ENCODE results near the gene PRR16.

PRR16 gene

DNA sequence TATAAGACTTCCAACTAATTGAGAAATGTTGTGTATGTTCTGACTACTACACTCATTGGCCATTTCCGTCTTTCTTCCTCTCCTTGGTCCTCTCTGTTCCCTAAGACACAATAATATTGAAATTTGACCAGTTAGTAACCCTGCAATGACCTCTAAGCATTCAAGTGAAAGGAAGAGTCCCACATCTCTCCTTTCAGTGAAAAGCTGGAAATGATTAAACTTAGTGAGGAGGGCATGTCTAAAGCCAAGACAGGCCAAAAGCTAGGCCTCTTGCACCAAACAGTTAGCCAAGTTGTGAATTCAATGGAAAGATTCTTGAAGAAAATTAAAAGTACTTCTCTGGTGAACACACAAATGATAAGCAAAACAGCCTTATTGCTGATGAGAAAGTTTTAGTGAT, 122.5 kb downstream of the PRR16 start:
- no peak for DNase-seq

- DNase-seq: no peak
Measured at GRCh38 chr5:120591911-120592310, 127.8 kb downstream of the PRR16 start.

GRCh38 chr5:120599576-120599975, 135.5 kb downstream of the PRR16 start:
- DNase-seq: no peak

- DNase-seq: no peak
Measured at GRCh38 chr5:120600639-120601038, 136.5 kb downstream of the PRR16 start.

DNA sequence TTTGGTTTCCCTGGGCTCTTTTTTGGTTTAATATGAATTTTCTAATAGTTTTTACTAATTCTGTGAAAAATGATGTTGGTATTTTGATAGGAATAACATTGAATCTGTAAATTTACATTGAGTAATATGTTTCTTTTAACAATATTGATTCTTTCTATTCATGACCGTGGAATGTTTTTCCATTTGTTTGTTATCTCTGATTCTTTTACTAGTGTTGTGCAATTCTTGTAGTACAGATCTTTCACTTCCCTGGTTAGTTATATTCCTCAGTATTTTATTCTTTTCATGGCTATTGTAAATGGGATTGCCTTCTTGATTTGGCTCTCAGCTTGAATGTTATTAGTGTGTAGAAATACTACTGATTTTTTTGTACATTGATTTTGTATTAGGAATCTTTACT, 137.9 kb downstream of the PRR16 start:
- no peak for DNase-seq

- no peak for DNase-seq
Measured at GRCh38 chr5:120604884-120605283, 140.8 kb downstream of the PRR16 start.

DNA sequence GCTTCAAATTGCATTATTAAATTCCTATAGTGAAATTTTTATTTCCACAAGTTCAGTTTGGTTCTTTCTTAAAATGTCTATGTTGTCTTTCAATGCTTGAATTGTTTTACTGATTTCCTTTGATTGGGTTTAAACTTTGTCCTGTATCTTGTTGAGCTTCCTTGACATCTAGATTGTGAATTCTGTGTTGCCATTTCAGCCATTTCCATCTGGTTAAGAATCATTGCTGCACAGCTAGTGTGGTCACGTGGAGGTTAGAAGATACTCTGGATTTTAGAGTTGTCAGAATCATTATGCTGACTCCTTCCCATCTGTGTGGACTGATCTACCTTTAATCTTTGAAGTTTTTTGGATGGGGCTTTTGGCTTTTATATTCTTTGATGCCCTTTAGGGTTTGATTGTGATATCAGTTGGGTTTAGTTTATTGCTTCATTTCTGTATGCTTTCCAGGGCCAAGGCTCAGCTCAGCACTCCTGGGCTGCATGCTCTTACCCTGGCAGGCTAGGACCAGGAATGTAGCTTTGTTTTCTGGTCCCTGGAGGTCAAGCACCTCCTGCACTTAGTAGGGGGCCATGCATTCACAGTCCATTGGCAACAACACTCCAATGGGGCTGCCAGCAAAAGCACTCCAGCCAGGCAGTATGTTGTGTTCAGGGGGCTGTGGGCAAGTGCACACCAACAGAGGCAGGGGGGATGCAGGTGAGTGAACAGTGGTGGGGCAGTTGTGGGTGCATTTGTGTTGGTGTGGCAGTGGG, 141.4 kb downstream of the PRR16 start:
- no peak for DNase-seq

GRCh38 chr5:120609570-120609969, 145.5 kb downstream of the PRR16 start:
- DNase-seq: no peak

DNA sequence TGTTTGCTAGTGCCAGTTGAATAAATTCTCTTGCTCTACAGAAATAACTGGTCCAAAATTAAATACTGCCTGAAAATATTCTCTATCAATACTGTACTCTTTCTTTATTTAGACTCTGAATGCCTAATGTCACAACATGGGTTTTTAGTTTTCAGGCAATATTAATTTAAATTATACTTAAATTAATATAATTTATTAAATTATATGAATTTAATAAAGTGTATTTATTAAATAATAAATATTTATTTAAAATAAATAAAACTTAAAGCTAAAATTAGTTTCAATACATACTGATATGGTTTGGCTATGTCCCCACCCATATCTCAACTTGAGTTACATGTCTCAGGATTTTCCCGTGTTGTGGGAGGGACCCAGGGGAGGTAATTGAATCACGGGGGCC, 146.0 kb downstream of the PRR16 start:
- no peak for DNase-seq

- no peak for DNase-seq
Measured at GRCh38 chr5:120613729-120614128, 149.6 kb downstream of the PRR16 start.

DNA sequence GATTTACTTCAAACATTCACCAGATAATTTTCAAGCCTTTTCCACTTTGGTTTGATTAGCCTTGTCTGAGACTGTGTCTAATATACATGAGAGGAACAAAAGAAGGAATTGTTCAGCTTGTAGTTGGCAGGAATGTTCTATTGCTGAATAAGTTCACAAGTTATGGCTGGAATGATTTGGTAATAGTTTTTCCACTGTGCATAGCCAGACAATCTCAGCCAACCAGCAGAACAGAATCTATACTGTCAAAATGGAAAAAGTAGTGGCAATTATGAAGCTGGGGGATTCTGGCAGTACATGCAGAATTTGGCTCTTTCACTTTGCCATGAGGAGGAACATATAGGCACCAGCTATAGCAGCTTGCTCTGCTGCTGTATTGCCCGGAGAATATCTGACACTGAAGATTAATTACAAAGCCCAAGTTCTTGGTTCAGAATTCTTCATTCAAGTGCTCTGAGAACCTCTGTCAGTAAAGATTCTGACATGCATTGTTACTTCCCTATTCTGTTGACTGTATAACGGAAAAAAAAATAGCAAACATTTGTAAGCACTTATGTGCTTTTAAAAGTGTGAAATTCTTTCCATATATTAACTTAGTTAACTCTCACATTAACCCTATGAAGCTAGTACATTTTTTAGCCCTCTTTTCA, 150.6 kb downstream of the PRR16 start:
- DNase-seq: no peak

GRCh38 chr5:120615967-120616645, 152.0 kb downstream of the PRR16 start:
- DNase-seq: no peak

GRCh38 chr5:120621339-120621738, 157.2 kb downstream of the PRR16 start:
- no peak for DNase-seq

GRCh38 chr5:120624021-120624563, 160.0 kb downstream of the PRR16 start:
- no peak for DNase-seq

DNA sequence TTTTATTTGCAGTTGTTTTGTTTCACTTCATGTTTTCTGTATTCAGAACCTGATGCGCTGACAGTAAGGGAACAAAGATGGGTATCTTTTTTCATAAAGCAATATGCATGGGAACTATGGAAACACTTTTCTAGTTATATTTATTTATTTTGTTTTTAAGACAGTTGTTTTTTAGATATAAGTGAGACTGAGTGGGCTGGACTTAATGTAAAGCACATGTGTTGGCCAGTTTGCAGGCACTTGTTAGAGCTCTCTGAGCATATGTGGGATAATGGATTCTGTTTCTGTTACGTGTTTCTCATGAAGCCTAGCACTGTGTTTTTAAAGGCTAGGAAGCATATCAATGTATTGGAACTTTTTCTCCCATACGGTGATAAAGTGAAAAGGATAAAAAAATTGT, 164.1 kb downstream of the PRR16 start:
- DNase-seq: no peak

DNA sequence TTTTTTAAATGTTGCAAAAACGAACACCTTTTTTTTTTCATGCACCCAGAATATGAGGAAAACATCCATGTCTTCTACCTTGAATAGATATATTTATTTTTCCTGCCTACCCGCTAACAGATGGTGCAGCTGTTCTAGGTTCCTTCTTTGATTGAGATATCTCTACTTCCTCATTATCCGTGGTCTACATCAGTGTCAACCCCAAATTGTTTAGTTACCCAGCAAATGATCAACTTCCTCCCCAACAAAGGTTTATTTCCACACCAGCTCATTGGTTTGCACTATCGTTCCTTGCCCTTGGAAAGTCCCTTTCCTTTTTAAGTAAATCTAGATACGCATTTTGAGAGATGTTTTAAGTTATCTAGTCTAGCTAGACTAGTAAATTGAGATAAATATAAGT, 166.4 kb downstream of the PRR16 start:
- DNase-seq: no peak

- DNase-seq: no peak
Measured at GRCh38 chr5:120631611-120632010, 167.5 kb downstream of the PRR16 start.

DNA sequence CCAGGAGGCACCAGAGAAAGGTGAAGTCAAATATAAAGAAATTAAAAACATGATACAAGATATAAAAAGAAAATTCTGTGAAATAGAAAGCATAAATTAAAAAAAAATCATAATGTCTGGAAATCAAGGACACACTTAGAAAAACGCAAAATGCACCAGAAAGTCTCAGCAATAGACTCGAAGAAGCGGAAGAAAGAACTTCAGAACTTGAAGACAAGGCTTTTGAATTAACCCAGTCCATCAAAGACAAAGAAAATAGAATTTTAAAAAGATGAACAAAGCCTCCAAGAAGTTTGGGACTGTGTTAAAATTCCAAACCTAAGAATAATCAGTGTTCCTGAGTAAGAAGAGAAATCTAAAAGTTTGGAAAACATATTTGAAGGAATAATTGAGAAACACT, 168.3 kb downstream of the PRR16 start:
- no peak for DNase-seq

GRCh38 chr5:120638449-120638848, 174.3 kb downstream of the PRR16 start:
- DNase-seq: no peak

- no peak for DNase-seq
Measured at GRCh38 chr5:120640778-120641177, 176.7 kb downstream of the PRR16 start.

DNA sequence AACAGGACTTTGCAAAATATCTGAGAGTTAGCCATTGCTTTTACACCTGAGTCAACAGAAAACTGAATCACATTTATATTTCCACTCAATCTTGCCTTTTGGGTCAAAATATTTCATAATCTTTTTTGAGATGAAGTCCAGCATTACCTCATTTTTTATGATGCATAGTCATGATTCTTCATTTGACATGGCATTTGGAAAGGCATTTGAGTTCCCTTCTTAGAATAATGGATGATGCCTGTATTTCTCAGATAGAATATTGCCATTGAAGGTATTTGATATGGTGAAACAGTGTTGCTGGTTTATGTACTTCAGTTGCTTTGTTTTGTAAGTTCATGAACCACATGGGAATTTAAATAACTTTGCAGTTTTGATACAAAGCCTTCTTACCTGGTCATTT, 180.4 kb downstream of the PRR16 start:
- DNase-seq: no peak

DNA sequence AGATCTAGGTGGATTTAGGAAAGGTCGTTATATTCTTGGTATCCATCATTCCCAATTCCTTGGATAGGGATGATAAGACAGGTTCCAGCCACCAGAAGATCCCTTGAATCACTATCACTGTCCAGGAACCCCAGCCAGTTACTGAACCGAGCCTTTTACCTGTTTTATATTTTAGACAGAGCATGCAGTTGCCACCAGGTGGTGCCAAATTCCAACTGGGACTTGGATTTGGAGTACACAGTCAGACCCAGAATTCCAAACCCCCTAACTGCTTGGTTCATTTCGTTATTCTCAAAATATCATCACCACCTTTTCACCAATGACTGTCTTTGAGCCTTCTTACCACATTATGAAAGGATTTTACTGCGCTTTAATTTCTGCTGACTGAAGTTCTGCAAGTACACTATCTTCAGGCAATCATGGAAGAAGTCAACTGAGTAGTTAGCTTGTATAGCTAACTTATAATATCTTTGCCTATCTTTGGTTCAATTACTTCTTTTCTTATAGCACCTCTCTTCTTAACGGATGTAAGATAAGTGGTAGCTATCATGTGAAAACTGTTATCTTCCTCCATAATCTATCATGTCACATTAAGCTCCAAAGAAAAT, 191.8 kb downstream of the PRR16 start:
- DNase-seq: no peak

- no peak for DNase-seq
Measured at GRCh38 chr5:120657104-120657503, 193.0 kb downstream of the PRR16 start.
